Prostate gland (tissue), 2 donors: Measurements from ENCODE around the gene PLA2G4D.

Source experiments
- CTCF ChIP-seq, 4 experiments: fragments of 200-600 bp in 2 of 4; fragments of 450-650 bp in 2 of 4; sonication (generic) in 2 of 4; IDR thresholded peaks; 1 replicate in 3 of 4; 2 replicates in 1 of 4; pipeline ENCODE4 v1.5.1; 2016 to 2019; ENCODE audit warnings: antibody characterized with exemption in 4 of 4, mild to moderate bottlenecking in 2 of 4, moderate library complexity in 2 of 4
- POLR2A ChIP-seq: fragments of 450-650 bp; IDR thresholded peaks from one replicate; pipeline ENCODE4 v1.6.1; 2016; ENCODE audit warnings: antibody characterized with exemption, mild to moderate bottlenecking
- POLR2AphosphoS5 ChIP-seq: sonication (generic); formaldehyde crosslinking; IDR thresholded peaks from one replicate; pipeline ENCODE4 v1.6.1; 2017; ENCODE audit warnings: antibody characterized with exemption

GRCh38 chr15:42106288-42106687, 11.9 kb upstream of the PLA2G4D start:
- TF ChIP-seq POLR2A (no peak), CTCF (IDR thresholded peaks at IDR 0.05) (no peak), POLR2AphosphoS5 (no peak)
